ENCODE data around the gene EPHB2. TPM values are rescaled to one million over a fixed set of nuclear protein-coding genes. Genes with fewer than 3 reads are reported as not detected.

EPHB2 gene
- total RNA-seq, 2 experiments from 2014 or later = 0.59 TPM; not detected in 1

DNA sequence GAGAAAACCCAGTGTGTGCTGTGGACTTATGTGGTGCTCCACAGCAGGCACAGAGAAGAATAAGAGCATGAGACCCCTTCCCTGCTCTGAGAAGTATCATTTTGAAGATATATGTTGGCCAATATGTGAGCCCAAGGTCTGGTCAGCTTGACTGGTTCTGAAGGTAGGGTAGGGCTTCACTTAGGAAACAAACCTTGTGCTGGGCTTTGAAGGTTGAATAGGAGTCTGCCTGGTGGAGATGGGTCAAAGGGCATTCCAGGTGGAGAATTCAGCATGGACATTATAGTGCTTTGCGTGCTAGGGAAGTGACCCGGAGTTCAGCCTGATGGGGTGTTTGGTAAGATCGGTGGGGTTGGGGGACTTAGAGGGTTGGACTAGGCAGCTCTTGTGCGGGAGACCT, 99.1 kb downstream of the EPHB2 start:
- Histone ChIP-seq H2AFZ (ENCODE audit: low read length) (no peak overlapping the region), H3K36me3 (ENCODE audit: insufficient read depth, low read length) (no peaks in the 10 kb centered on the region), H3K9me2 (ENCODE audit: insufficient read depth, low read length) (no peaks in the 10 kb centered on the region), H4K20me1 (ENCODE audit: insufficient read depth, low read length) (no peaks in the 10 kb centered on the region), H3K4me1 (ENCODE audit: insufficient read depth, low read length, poor library complexity, severe bottlenecking) (no peaks in the 10 kb centered on the region), H3K4me2 (ENCODE audit: low read length) (no peak overlapping the region), H3K79me2 (ENCODE audit: insufficient read depth, low read depth, low read length) (no peaks in the 10 kb centered on the region), H3K9me3 (ENCODE audit: low read length) (no peaks in the 10 kb centered on the region), H3K27ac (ENCODE audit: low read depth, low read length, poor library complexity, severe bottlenecking) (no peak overlapping the region), H3K4me3 (ENCODE audit: low read depth, low read length, poor library complexity, severe bottlenecking) (no peak overlapping the region)
- intact Hi-C loops (cut with micrococcal nuclease; ENCODE audit: unreplicated experiment) = no loop called here
- ChIA-PET CTCF (ENCODE audit: unreplicated experiment) (no interaction called here), POLR2A (no interaction called here)
- no TSS peak for BruUV-seq (replicated peaks)
- DNase-seq (ENCODE audit: low spot score) = no peak
- TF ChIP-seq, protein P1, sequence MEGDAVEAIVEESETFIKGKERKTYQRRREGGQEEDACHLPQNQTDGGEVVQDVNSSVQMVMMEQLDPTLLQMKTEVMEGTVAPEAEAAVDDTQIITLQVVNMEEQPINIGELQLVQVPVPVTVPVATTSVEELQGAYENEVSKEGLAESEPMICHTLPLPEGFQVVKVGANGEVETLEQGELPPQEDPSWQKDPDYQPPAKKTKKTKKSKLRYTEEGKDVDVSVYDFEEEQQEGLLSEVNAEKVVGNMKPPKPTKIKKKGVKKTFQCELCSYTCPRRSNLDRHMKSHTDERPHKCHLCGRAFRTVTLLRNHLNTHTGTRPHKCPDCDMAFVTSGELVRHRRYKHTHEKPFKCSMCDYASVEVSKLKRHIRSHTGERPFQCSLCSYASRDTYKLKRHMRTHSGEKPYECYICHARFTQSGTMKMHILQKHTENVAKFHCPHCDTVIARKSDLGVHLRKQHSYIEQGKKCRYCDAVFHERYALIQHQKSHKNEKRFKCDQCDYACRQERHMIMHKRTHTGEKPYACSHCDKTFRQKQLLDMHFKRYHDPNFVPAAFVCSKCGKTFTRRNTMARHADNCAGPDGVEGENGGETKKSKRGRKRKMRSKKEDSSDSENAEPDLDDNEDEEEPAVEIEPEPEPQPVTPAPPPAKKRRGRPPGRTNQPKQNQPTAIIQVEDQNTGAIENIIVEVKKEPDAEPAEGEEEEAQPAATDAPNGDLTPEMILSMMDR (conservative IDR thresholded peaks at IDR 0.05; ENCODE audit: low read length) = no peak
- no peak for TF ChIP-seq EZH2phosphoT487 (IDR thresholded peaks at IDR 0.05; ENCODE audit: borderline replicate concordance, low read depth, low read length)

DNA sequence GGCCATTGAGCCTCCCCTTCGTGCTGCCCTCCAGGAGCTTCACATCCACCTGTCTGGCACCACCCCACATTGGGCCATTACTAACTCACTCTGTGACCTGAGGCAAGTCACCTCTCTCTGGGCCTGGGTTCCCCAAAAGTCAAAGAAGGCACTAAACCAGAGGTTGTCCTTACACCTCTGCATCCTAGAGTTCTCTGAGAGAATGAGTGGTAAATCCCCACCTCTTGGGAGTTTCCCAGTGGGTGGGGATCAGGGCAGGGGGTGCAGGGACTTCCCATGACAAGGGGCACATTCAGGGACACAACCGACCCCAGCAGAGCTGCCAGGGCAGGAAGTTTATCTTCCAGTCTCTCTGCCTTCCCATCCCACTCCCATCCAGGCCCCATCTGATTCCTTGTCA, 99.7 kb downstream of the EPHB2 start:
- CTCF ChIA-PET (ENCODE audit: unreplicated experiment) = no interaction called here
- no peak for TF ChIP-seq EZH2phosphoT487 (IDR thresholded peaks at IDR 0.05; ENCODE audit: borderline replicate concordance, low read depth, low read length)
- TF ChIP-seq, protein P1 (conservative IDR thresholded peaks at IDR 0.05; ENCODE audit: low read length) = no peak
- no TSS peak for BruUV-seq (replicated peaks)

DNA sequence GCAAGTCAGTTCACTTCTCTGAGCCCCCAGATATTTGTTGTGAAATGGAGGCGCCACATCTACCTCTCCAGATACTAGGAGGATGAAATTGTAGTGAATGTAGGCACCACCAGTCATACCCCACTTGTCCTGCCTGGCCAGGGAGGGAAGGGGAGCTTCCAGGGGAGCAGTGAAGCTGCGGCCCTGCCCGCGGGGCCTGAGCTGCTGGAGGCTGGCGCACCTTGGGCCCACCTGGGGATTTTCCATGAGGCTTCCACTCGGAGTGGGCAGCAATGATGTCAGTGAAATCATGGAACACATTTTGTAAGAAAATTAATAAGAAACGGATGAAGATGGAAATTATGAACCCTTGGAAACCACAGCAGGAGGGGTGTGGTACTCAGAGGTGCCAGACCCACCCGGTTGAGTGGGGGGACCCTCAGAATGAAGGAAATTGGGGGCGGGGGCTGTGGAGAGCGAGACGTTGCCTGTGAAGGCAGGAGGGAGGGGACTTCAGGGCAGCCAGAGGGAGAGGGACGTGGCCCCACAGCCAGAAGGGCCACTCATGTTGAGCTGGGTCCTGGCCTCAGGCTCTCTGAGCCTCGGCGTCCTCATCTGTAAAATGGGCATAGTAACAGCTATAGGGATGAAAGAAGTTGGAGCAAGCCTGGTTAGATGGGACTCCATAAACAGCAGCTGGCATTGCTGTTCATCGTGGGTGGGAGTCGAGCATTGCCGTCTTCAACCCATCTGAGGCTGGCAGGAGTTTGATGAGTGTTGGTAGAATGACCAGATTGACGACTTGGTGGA, 101.6 kb downstream of the EPHB2 start:
- no peaks in the 10 kb centered on the region for H3K79me2 ChIP-seq (ENCODE audit: insufficient read depth, low read depth, low read length)
- no peaks in the 10 kb centered on the region for H4K20me1 ChIP-seq (ENCODE audit: insufficient read depth, low read length)
- H2AFZ ChIP-seq (ENCODE audit: low read length) = no peak overlapping the region
- no peak overlapping the region for H3K27ac ChIP-seq (ENCODE audit: low read depth, low read length, poor library complexity, severe bottlenecking)
- no peak overlapping the region for H3K4me3 ChIP-seq (ENCODE audit: low read depth, low read length, poor library complexity, severe bottlenecking)
- intact Hi-C loops (cut with micrococcal nuclease; ENCODE audit: unreplicated experiment) = no loop called here
- no peak for TF ChIP-seq EZH2phosphoT487 (IDR thresholded peaks at IDR 0.05; ENCODE audit: borderline replicate concordance, low read depth, low read length)
- TF ChIP-seq, protein P1 (conservative IDR thresholded peaks at IDR 0.05; ENCODE audit: low read length) = no peak
- H3K9me2 ChIP-seq (ENCODE audit: insufficient read depth, low read length) = no peaks in the 10 kb centered on the region
- H3K4me1 ChIP-seq (ENCODE audit: insufficient read depth, low read length, poor library complexity, severe bottlenecking) = no peaks in the 10 kb centered on the region
- no peaks in the 10 kb centered on the region for H3K36me3 ChIP-seq (ENCODE audit: insufficient read depth, low read length)
- no TSS peak for BruUV-seq (replicated peaks)
- POLR2A ChIA-PET = no interaction called here
- no peak overlapping the region for H3K4me2 ChIP-seq (ENCODE audit: low read length)
- no peaks in the 10 kb centered on the region for H3K9me3 ChIP-seq (ENCODE audit: low read length)
- no peak for DNase-seq (ENCODE audit: low spot score)
- CTCF ChIA-PET (ENCODE audit: unreplicated experiment) = no interaction called here

More for the DNA sequence above, 99.7 kb downstream of the EPHB2 start:
- Histone ChIP-seq H3K9me3 (ENCODE audit: low read length) (no peaks in the 10 kb centered on the region), H3K4me2 (ENCODE audit: low read length) (no peak overlapping the region), H2AFZ (ENCODE audit: low read length) (no peak overlapping the region), H3K79me2 (ENCODE audit: insufficient read depth, low read depth, low read length) (no peaks in the 10 kb centered on the region), H3K4me3 (ENCODE audit: low read depth, low read length, poor library complexity, severe bottlenecking) (no peak overlapping the region), H3K9me2 (ENCODE audit: insufficient read depth, low read length) (no peaks in the 10 kb centered on the region), H3K36me3 (ENCODE audit: insufficient read depth, low read length) (no peaks in the 10 kb centered on the region), H3K4me1 (ENCODE audit: insufficient read depth, low read length, poor library complexity, severe bottlenecking) (no peaks in the 10 kb centered on the region), H4K20me1 (ENCODE audit: insufficient read depth, low read length) (no peaks in the 10 kb centered on the region), H3K27ac (ENCODE audit: low read depth, low read length, poor library complexity, severe bottlenecking) (no peak overlapping the region)
- POLR2A ChIA-PET = no interaction called here
- DNase-seq (ENCODE audit: low spot score) = no peak
- intact Hi-C loops (cut with micrococcal nuclease; ENCODE audit: unreplicated experiment) = no loop called here
